ENCODE data around the gene ACTL8.

ACTL8 gene

GRCh38 chr1:17852383-17852782 is 97.2 kb downstream of the ACTL8 start:
- TF ChIP-seq ZNF274 (IDR thresholded peaks at IDR 0.05; ENCODE audit: low read depth, low read length), result no peak
- no peak for TF ChIP-seq SUZ12 (IDR thresholded peaks at IDR 0.05; ENCODE audit: extremely low read depth, insufficient read depth, insufficient read length)
- no peak for TF ChIP-seq YY1 (IDR thresholded peaks at IDR 0.05; ENCODE audit: insufficient read depth, insufficient read length)
- H3K4me1 ChIP-seq (ENCODE audit: insufficient read depth, insufficient read length), result peaks cover 2% of the 10 kb centered on the region
- H3K36me3 ChIP-seq (ENCODE audit: insufficient read depth, insufficient read length, low read length), result no peaks in the 10 kb centered on the region
- no peak overlapping the region for H3K4me3 ChIP-seq (ENCODE audit: insufficient read length, low read depth)
- H3K9ac ChIP-seq (ENCODE audit: insufficient read length, low read depth), result no peak overlapping the region
- H3K9me3 ChIP-seq (ENCODE audit: insufficient read depth, low read length), result no peaks in the 10 kb centered on the region
- no peaks in the 10 kb centered on the region for H3K27me3 ChIP-seq (ENCODE audit: insufficient read depth, insufficient read length)
- no peak for DNase-seq (ENCODE audit: low read depth, low spot score)

GRCh38 chr1:17853241-17853935 is 98.3 kb downstream of the ACTL8 start:
- Histone ChIP-seq H3K9me3 (ENCODE audit: insufficient read depth, low read length) (no peaks in the 10 kb centered on the region), H3K27me3 (ENCODE audit: insufficient read depth, insufficient read length) (no peaks in the 10 kb centered on the region), H3K9ac (ENCODE audit: insufficient read length, low read depth) (no peak overlapping the region), H3K4me3 (ENCODE audit: insufficient read length, low read depth) (no peak overlapping the region), H3K4me1 (ENCODE audit: insufficient read depth, insufficient read length) (peaks cover 2% of the 10 kb centered on the region), H3K36me3 (ENCODE audit: insufficient read depth, insufficient read length, low read length) (no peaks in the 10 kb centered on the region)
- no peak for DNase-seq (ENCODE audit: low read depth, low spot score)
- TF ChIP-seq YY1 (IDR thresholded peaks at IDR 0.05; ENCODE audit: insufficient read depth, insufficient read length) (no peak), ZNF274 (IDR thresholded peaks at IDR 0.05; ENCODE audit: low read depth, low read length) (no peak), SUZ12 (IDR thresholded peaks at IDR 0.05; ENCODE audit: extremely low read depth, insufficient read depth, insufficient read length) (no peak)

GRCh38 chr1:17856496-17857108 is 101.5 kb downstream of the ACTL8 start:
- no peak for DNase-seq (ENCODE audit: low read depth, low spot score)
- H3K9ac ChIP-seq (ENCODE audit: insufficient read length, low read depth), result no peak overlapping the region
- TF ChIP-seq YY1 (IDR thresholded peaks at IDR 0.05; ENCODE audit: insufficient read depth, insufficient read length) (no peak), SUZ12 (IDR thresholded peaks at IDR 0.05; ENCODE audit: extremely low read depth, insufficient read depth, insufficient read length) (no peak), ZNF274 (IDR thresholded peaks at IDR 0.05; ENCODE audit: low read depth, low read length) (no peak)
- H3K4me1 ChIP-seq (ENCODE audit: insufficient read depth, insufficient read length), result peaks cover 2% of the 10 kb centered on the region
- H3K9me3 ChIP-seq (ENCODE audit: insufficient read depth, low read length), result no peaks in the 10 kb centered on the region; the same call in 1 of the 2 replicates
- no peaks in the 10 kb centered on the region for H3K36me3 ChIP-seq (ENCODE audit: insufficient read depth, insufficient read length, low read length)
- no peaks in the 10 kb centered on the region for H3K27me3 ChIP-seq (ENCODE audit: insufficient read depth, insufficient read length)
- H3K4me3 ChIP-seq (ENCODE audit: insufficient read length, low read depth), result no peak overlapping the region

GRCh38 chr1:17857109-17857499 is 102.0 kb downstream of the ACTL8 start:
- TF ChIP-seq YY1 (IDR thresholded peaks at IDR 0.05; ENCODE audit: insufficient read depth, insufficient read length) (no peak), SUZ12 (IDR thresholded peaks at IDR 0.05; ENCODE audit: extremely low read depth, insufficient read depth, insufficient read length) (no peak), ZNF274 (IDR thresholded peaks at IDR 0.05; ENCODE audit: low read depth, low read length) (no peak)
- DNase-seq (ENCODE audit: low read depth, low spot score), result no peak
- peaks cover 2% of the 10 kb centered on the region for H3K4me1 ChIP-seq (ENCODE audit: insufficient read depth, insufficient read length)
- H3K9ac ChIP-seq (ENCODE audit: insufficient read length, low read depth), result no peak overlapping the region
- H3K4me3 ChIP-seq (ENCODE audit: insufficient read length, low read depth), result no peak overlapping the region
- no peaks in the 10 kb centered on the region for H3K27me3 ChIP-seq (ENCODE audit: insufficient read depth, insufficient read length)
- H3K36me3 ChIP-seq (ENCODE audit: insufficient read depth, insufficient read length, low read length), result no peaks in the 10 kb centered on the region
- no peaks in the 10 kb centered on the region; the same call in 1 of the 2 replicates for H3K9me3 ChIP-seq (ENCODE audit: insufficient read depth, low read length)

- H3K4me3 ChIP-seq (ENCODE audit: insufficient read length, low read depth), result no peak overlapping the region
- no peak for TF ChIP-seq YY1 (IDR thresholded peaks at IDR 0.05; ENCODE audit: insufficient read depth, insufficient read length)
- no peak for TF ChIP-seq SUZ12 (IDR thresholded peaks at IDR 0.05; ENCODE audit: extremely low read depth, insufficient read depth, insufficient read length)
- no peak for TF ChIP-seq ZNF274 (IDR thresholded peaks at IDR 0.05; ENCODE audit: low read depth, low read length)
- H3K4me1 ChIP-seq (ENCODE audit: insufficient read depth, insufficient read length), result peaks cover 2% of the 10 kb centered on the region
- no peaks in the 10 kb centered on the region for H3K27me3 ChIP-seq (ENCODE audit: insufficient read depth, insufficient read length)
- H3K9me3 ChIP-seq (ENCODE audit: insufficient read depth, low read length), result no peaks in the 10 kb centered on the region; the same call in 1 of the 2 replicates
- H3K36me3 ChIP-seq (ENCODE audit: insufficient read depth, insufficient read length, low read length), result no peaks in the 10 kb centered on the region
- no peak for DNase-seq (ENCODE audit: low read depth, low spot score)
- H3K9ac ChIP-seq (ENCODE audit: insufficient read length, low read depth), result no peak overlapping the region
These were observed 102.9 kb downstream of the ACTL8 start for GRCh38 chr1:17857996-17858395.

GRCh38 chr1:17860812-17861211 is 105.7 kb downstream of the ACTL8 start:
- no peak overlapping the region for H3K4me3 ChIP-seq (ENCODE audit: insufficient read length, low read depth)
- H3K9me3 ChIP-seq (ENCODE audit: insufficient read depth, low read length), result no peaks in the 10 kb centered on the region; the same call in 1 of the 2 replicates
- no peak for TF ChIP-seq ZNF274 (IDR thresholded peaks at IDR 0.05; ENCODE audit: low read depth, low read length)
- no peak for DNase-seq (ENCODE audit: low read depth, low spot score)
- H3K9ac ChIP-seq (ENCODE audit: insufficient read length, low read depth), result no peak overlapping the region
- no peaks in the 10 kb centered on the region for H3K4me1 ChIP-seq (ENCODE audit: insufficient read depth, insufficient read length)
- no peaks in the 10 kb centered on the region for H3K36me3 ChIP-seq (ENCODE audit: insufficient read depth, insufficient read length, low read length)
- no peaks in the 10 kb centered on the region for H3K27me3 ChIP-seq (ENCODE audit: insufficient read depth, insufficient read length)

- H3K9ac ChIP-seq (ENCODE audit: insufficient read length, low read depth), result no peak overlapping the region
- no peaks in the 10 kb centered on the region for H3K27me3 ChIP-seq (ENCODE audit: insufficient read depth, insufficient read length)
- TF ChIP-seq YY1 (IDR thresholded peaks at IDR 0.05; ENCODE audit: insufficient read depth, insufficient read length), result no peak
- TF ChIP-seq ZNF274 (IDR thresholded peaks at IDR 0.05; ENCODE audit: low read depth, low read length), result no peak
- TF ChIP-seq SUZ12 (IDR thresholded peaks at IDR 0.05; ENCODE audit: extremely low read depth, insufficient read depth, insufficient read length), result no peak
- H3K36me3 ChIP-seq (ENCODE audit: insufficient read depth, insufficient read length, low read length), result no peaks in the 10 kb centered on the region
- H3K4me1 ChIP-seq (ENCODE audit: insufficient read depth, insufficient read length), result no peaks in the 10 kb centered on the region
- no peaks in the 10 kb centered on the region; the same call in 1 of the 2 replicates for H3K9me3 ChIP-seq (ENCODE audit: insufficient read depth, low read length)
- H3K4me3 ChIP-seq (ENCODE audit: insufficient read length, low read depth), result no peak overlapping the region
- DNase-seq (ENCODE audit: low read depth, low spot score), result peak; percentile 42
These were observed 106.6 kb downstream of the ACTL8 start for GRCh38 chr1:17861685-17862084.

Measured in NT2/D1 (cell line).